ENCODE data around the gene SDHB.

GRCh38 chr1:17098446-17099317 lies 44.9 kb upstream of the SDHB start:
- peak in 1 of 3 donors; percentile 38 for TF ChIP-seq POLR2AphosphoS5 (IDR thresholded peaks at IDR 0.05)
- no peak for TF ChIP-seq CTCF (IDR thresholded peaks at IDR 0.05 in 8 of 11, conservative IDR thresholded peaks at IDR 0.05 in 3 of 11)
- TF ChIP-seq POLR2A (IDR thresholded peaks at IDR 0.05), result no peak

Measured in spleen (tissue), 7 donors.